ENCODE data around the gene CAPN5. TPM values are rescaled to one million over a fixed set of nuclear protein-coding genes. Genes with fewer than 3 reads are reported as not detected.

Gene CAPN5
- total RNA-seq, 1 experiment from 2014 or later, result 27.4 TPM

- no peak for TF ChIP-seq AR (CRISPR knock-in tag; IDR thresholded peaks at IDR 0.05)
- TF ChIP-seq, protein P1, sequence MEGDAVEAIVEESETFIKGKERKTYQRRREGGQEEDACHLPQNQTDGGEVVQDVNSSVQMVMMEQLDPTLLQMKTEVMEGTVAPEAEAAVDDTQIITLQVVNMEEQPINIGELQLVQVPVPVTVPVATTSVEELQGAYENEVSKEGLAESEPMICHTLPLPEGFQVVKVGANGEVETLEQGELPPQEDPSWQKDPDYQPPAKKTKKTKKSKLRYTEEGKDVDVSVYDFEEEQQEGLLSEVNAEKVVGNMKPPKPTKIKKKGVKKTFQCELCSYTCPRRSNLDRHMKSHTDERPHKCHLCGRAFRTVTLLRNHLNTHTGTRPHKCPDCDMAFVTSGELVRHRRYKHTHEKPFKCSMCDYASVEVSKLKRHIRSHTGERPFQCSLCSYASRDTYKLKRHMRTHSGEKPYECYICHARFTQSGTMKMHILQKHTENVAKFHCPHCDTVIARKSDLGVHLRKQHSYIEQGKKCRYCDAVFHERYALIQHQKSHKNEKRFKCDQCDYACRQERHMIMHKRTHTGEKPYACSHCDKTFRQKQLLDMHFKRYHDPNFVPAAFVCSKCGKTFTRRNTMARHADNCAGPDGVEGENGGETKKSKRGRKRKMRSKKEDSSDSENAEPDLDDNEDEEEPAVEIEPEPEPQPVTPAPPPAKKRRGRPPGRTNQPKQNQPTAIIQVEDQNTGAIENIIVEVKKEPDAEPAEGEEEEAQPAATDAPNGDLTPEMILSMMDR (IDR thresholded peaks at IDR 0.05), result no peak
- TF ChIP-seq FOXP1 (CRISPR knock-in tag; IDR thresholded peaks at IDR 0.05; ENCODE audit: borderline replicate concordance), result peak; percentile 39; the same call in 1 of the 2 replicates
- TF ChIP-seq TEAD4 (CRISPR knock-in tag; IDR thresholded peaks at IDR 0.05), result no peak
- TF ChIP-seq CDX4 (CRISPR knock-in tag; IDR thresholded peaks at IDR 0.05; ENCODE audit: borderline replicate concordance), result no peak
- TF ChIP-seq ZNF232 (CRISPR knock-in tag; IDR thresholded peaks at IDR 0.05), result 0 out of 2 replicates have a peak, but pooled peaks have one; percentile 19
- no peak for TF ChIP-seq ZNF671 (CRISPR knock-in tag; IDR thresholded peaks at IDR 0.05)
- TF ChIP-seq SMAD3 (CRISPR knock-in tag; IDR thresholded peaks at IDR 0.05; ENCODE audit: borderline replicate concordance), result 0 out of 2 replicates have a peak, but pooled peaks have one; percentile 14
- TF ChIP-seq NFYB (CRISPR knock-in tag; conservative IDR thresholded peaks at IDR 0.05; ENCODE audit: low read depth), result no peak
- TF ChIP-seq, protein P2, sequence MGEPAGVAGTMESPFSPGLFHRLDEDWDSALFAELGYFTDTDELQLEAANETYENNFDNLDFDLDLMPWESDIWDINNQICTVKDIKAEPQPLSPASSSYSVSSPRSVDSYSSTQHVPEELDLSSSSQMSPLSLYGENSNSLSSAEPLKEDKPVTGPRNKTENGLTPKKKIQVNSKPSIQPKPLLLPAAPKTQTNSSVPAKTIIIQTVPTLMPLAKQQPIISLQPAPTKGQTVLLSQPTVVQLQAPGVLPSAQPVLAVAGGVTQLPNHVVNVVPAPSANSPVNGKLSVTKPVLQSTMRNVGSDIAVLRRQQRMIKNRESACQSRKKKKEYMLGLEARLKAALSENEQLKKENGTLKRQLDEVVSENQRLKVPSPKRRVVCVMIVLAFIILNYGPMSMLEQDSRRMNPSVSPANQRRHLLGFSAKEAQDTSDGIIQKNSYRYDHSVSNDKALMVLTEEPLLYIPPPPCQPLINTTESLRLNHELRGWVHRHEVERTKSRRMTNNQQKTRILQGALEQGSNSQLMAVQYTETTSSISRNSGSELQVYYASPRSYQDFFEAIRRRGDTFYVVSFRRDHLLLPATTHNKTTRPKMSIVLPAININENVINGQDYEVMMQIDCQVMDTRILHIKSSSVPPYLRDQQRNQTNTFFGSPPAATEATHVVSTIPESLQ (CRISPR knock-in tag; IDR thresholded peaks at IDR 0.05), result no peak
- TF ChIP-seq ETV6 (CRISPR knock-in tag; IDR thresholded peaks at IDR 0.05), result no peak
- no peak for TF ChIP-seq ZNF317 (CRISPR knock-in tag; IDR thresholded peaks at IDR 0.05; ENCODE audit: borderline replicate concordance, low read depth)
- no peak for TF ChIP-seq TCF7 (CRISPR knock-in tag; IDR thresholded peaks at IDR 0.05; ENCODE audit: low read depth)
- TF ChIP-seq GRHL2 (CRISPR knock-in tag; IDR thresholded peaks at IDR 0.05; ENCODE audit: insufficient replicate concordance, severe bottlenecking), result no peak
- no peak for TF ChIP-seq JUN (CRISPR knock-in tag; IDR thresholded peaks at IDR 0.05)
- no peak for TF ChIP-seq ZSCAN18 (CRISPR knock-in tag; IDR thresholded peaks at IDR 0.05)
- TF ChIP-seq MYBL2 (CRISPR knock-in tag; IDR thresholded peaks at IDR 0.05), result no peak
- TF ChIP-seq MXD4 (CRISPR knock-in tag; IDR thresholded peaks at IDR 0.05; ENCODE audit: borderline replicate concordance), result no peak
- TF ChIP-seq ZNF416 (CRISPR knock-in tag; IDR thresholded peaks at IDR 0.05), result no peak
- no peak for TF ChIP-seq AFF4 (CRISPR knock-in tag; IDR thresholded peaks at IDR 0.05; ENCODE audit: borderline replicate concordance)
- TF ChIP-seq NR3C1 (CRISPR knock-in tag; conservative IDR thresholded peaks at IDR 0.05; ENCODE audit: low read depth), result no peak
- TF ChIP-seq GABPB1 (CRISPR knock-in tag; IDR thresholded peaks at IDR 0.05), result no peak
These were observed 81.0 kb downstream of the CAPN5 start (continued) for GRCh38 chr11:77147668-77148321.
